Keratinocyte (primary cell): ENCODE data around the gene MCF2. TPM values are rescaled to one million over a fixed set of nuclear protein-coding genes. Genes with fewer than 3 reads are reported as not detected.

Experiments used
- DNase-seq: peaks from one replicate; pipeline ENCODE4 v3.0.0-alpha.2; 2011; ENCODE audit warnings: low read depth, missing footprints, low spot score
- FAIRE-seq: peaks from 2 replicates; lab custom pipeline; 2011; peaks lifted over from hg19 to GRCh38; lab: Jason Lieb, UNC
- H2AFZ ChIP-seq: 2 replicates; pipeline ENCODE4 v1.6.0; 2012; ENCODE audit warnings: low read length, control low read depth, inconsistent platforms; ENCODE audit not compliant: control insufficient read depth
- H3K27ac ChIP-seq: 2 replicates; pipeline ENCODE4 v1.5.1; 2011; ENCODE audit warnings: low read length; ENCODE audit not compliant: control insufficient read depth, insufficient read depth
- H3K27me3 ChIP-seq: 3 replicates; pipeline ENCODE4 v1.6.0; 2011; ENCODE audit warnings: low read length; ENCODE audit not compliant: control insufficient read depth, insufficient read depth; ENCODE audit errors: extremely low read depth
- H3K36me3 ChIP-seq, 2 experiments: 2 replicates in 1 of 2; 3 replicates in 1 of 2; pipeline ENCODE4 v1.5.1; 2011; ENCODE audit warnings: low read length in 2 of 2, mild to moderate bottlenecking in 1 of 2; ENCODE audit not compliant: control insufficient read depth in 2 of 2, insufficient read depth in 2 of 2; ENCODE audit errors: extremely low read depth in 1 of 2
- H3K4me1 ChIP-seq: 3 replicates; pipeline ENCODE4 v1.5.1; 2011; ENCODE audit warnings: low read length; ENCODE audit not compliant: control insufficient read depth, insufficient read depth; ENCODE audit errors: extremely low read depth
- H3K4me2 ChIP-seq: 3 replicates; pipeline ENCODE4 v1.6.0; 2011; ENCODE audit warnings: low read depth, low read length; ENCODE audit not compliant: control insufficient read depth, insufficient read depth; ENCODE audit errors: extremely low read depth
- H3K4me3 ChIP-seq, 3 experiments: fragments of 200-600 bp in 1 of 3; sonication (generic) in 1 of 3; 2 replicates in 2 of 3; 3 replicates in 1 of 3; pipeline ENCODE4 v1.5.1; 2011 to 2016; ENCODE audit warnings: low read length in 3 of 3, mild to moderate bottlenecking in 3 of 3, control low read depth in 2 of 3, inconsistent platforms in 1 of 3, low read depth in 1 of 3, mixed read lengths in 1 of 3, mixed run types in 1 of 3, moderate library complexity in 1 of 3; ENCODE audit not compliant: control insufficient read depth in 2 of 3, insufficient read depth in 2 of 3; ENCODE audit errors: extremely low read depth in 1 of 3
- H3K79me2 ChIP-seq: 2 replicates; pipeline ENCODE4 v1.6.0; 2012; ENCODE audit warnings: low read length; ENCODE audit not compliant: control insufficient read depth, insufficient read depth
- H3K9ac ChIP-seq: 3 replicates; pipeline ENCODE4 v1.6.0; 2011; ENCODE audit warnings: low read length; ENCODE audit not compliant: control insufficient read depth, insufficient read depth; ENCODE audit errors: extremely low read depth
- H3K9me1 ChIP-seq: 3 replicates; pipeline ENCODE4 v1.6.0; 2011; ENCODE audit warnings: low read length; ENCODE audit not compliant: control insufficient read depth, insufficient read depth; ENCODE audit errors: extremely low read depth
- H3K9me3 ChIP-seq: 2 replicates; pipeline ENCODE4 v1.5.1; 2012; ENCODE audit warnings: low read depth, low read length; ENCODE audit not compliant: control insufficient read depth
- H4K20me1 ChIP-seq: 3 replicates; pipeline ENCODE4 v1.6.0; 2011; ENCODE audit warnings: low read length; ENCODE audit not compliant: control insufficient read depth, insufficient read depth; ENCODE audit errors: extremely low read depth
- CTCF ChIP-seq, 3 experiments: IDR thresholded peaks in 1 of 3; conservative IDR thresholded peaks in 1 of 3; optimal IDR thresholded peaks in 1 of 3; 2 replicates in 2 of 3; 3 replicates in 1 of 3; pipeline versions ENCODE3 to v1.5.1; 2011; ENCODE audit warnings: low read length in 3 of 3, mild to moderate bottlenecking in 3 of 3, moderate library complexity in 2 of 3, control low read depth in 1 of 3, inconsistent platforms in 1 of 3; ENCODE audit not compliant: insufficient read depth in 2 of 3; ENCODE audit errors: extremely low read depth in 1 of 3
- EZH2 ChIP-seq: IDR thresholded peaks from one replicate; pipeline ENCODE4 v1.6.1; 2012; ENCODE audit warnings: inconsistent platforms, mild to moderate bottlenecking, low read length, moderate library complexity
- dilution Hi-C: fragments of 300-500 bp; cut with MboI; formaldehyde crosslinking; loops from one replicate; pipeline ENCODE4 v1.7.0; 2020; ENCODE audit warnings: low sequenced_read_pairs; ENCODE audit not compliant: extremely low pct_ligation_motif_present
- polyA plus RNA-seq, 5 experiments: library from polyadenylated mRNA; depleted of rRNA in 3 of 5; stranded (reverse) in 3 of 5; stranded (forward) in 1 of 5; unstranded in 1 of 5; fragments of >200 nt; gene quantifications; 1 replicate in 1 of 5; 2 replicates in 3 of 5; 3 replicates in 1 of 5; pipeline versions ENCODE4 v1.2.1 to v1.2.3, GENCODE V29; 2011 to 2012; ENCODE audit warnings: missing spikeins in 2 of 5, low read depth in 1 of 5, low replicate concordance in 1 of 5

Gene MCF2
- polyA plus RNA-seq, 1 donor (not counting 4 experiments of a cell fraction or from before 2014, with no cell fraction given): 0.75 TPM

- H3K4me3 ChIP-seq: no peak overlapping the region
- no peaks in the 10 kb centered on the region for H3K36me3 ChIP-seq
- FAIRE-seq (no peak), DNase-seq (no peak)
- no peaks in the 10 kb centered on the region for H3K27me3 ChIP-seq
- TF ChIP-seq EZH2: no peak
- TF ChIP-seq CTCF (optimal IDR thresholded peaks at IDR 0.05 in 1 of 3, IDR thresholded peaks at IDR 0.05 in 1 of 3, conservative IDR thresholded peaks at IDR 0.05 in 1 of 3; ENCODE audit: extremely low read depth in 1 of 3, insufficient read depth in 2 of 3, low read length in 3 of 3): no peak
- H3K9me3 ChIP-seq: no peaks in the 10 kb centered on the region
- H3K4me1 ChIP-seq: no peaks in the 10 kb centered on the region
- H3K79me2 ChIP-seq: no peaks in the 10 kb centered on the region
- no peaks in the 10 kb centered on the region for H4K20me1 ChIP-seq
- no peak overlapping the region for H3K4me2 ChIP-seq
- H2AFZ ChIP-seq: no peak overlapping the region
- H3K9ac ChIP-seq: no peak overlapping the region
- no peak overlapping the region for H3K27ac ChIP-seq
- no peaks in the 10 kb centered on the region for H3K9me1 ChIP-seq
- dilution Hi-C loops: no loop called here
These were observed 126.9 kb downstream of the MCF2 start for GRCh38 chrX:139581068-139581467.

GRCh38 chrX:139566981-139567380, 141.0 kb downstream of the MCF2 start:
- Histone ChIP-seq H3K9me1 (no peaks in the 10 kb centered on the region), H3K4me2 (no peak overlapping the region), H3K36me3 (no peaks in the 10 kb centered on the region), H2AFZ (no peak overlapping the region), H3K27me3 (no peaks in the 10 kb centered on the region), H3K79me2 (no peaks in the 10 kb centered on the region), H4K20me1 (no peaks in the 10 kb centered on the region), H3K4me3 (no peak overlapping the region), H3K9me3 (no peaks in the 10 kb centered on the region), H3K4me1 (no peaks in the 10 kb centered on the region), H3K27ac (no peak overlapping the region), H3K9ac (no peak overlapping the region)
- FAIRE-seq (no peak), DNase-seq (no peak)
- dilution Hi-C loops: no loop called here
- TF ChIP-seq CTCF (optimal IDR thresholded peaks at IDR 0.05 in 1 of 3, IDR thresholded peaks at IDR 0.05 in 1 of 3, conservative IDR thresholded peaks at IDR 0.05 in 1 of 3; ENCODE audit: extremely low read depth in 1 of 3, insufficient read depth in 2 of 3, low read length in 3 of 3) (no peak), EZH2 (no peak)
